Activated CD4-positive, alpha-beta T cell treated with anti-CD3 and anti-CD28 coated beads for 36 hours (primary cell): Measurements from ENCODE around the gene FAM114A2. TPM values are rescaled to one million over a fixed set of nuclear protein-coding genes. Genes with fewer than 3 reads are reported as not detected.
"Not testable (repeated sequence)": the region's sequence is repeated elsewhere in the genome, so short reads cannot be mapped to it uniquely, and the experiment has no call there.

Source experiments
- ATAC-seq: fragments of 200-7000 bp; cut with Tn5 transposase; one replicate; pipeline ENCODE4 v1.10.0; 2021; ENCODE audit warnings: mild to moderate bottlenecking, moderate library complexity
- CTCF ChIA-PET: fragments of 350-600 bp; sonication (Branson Sonifier 250); formaldehyde crosslinking; loops from one replicate; lab custom pipeline; 2021; ENCODE audit warnings: antibody characterized with exemption; lab: Charles Lee
- POLR2A ChIA-PET: fragments of 350-600 bp; sonication (Branson Sonifier 250); formaldehyde crosslinking; loops from one replicate; lab custom pipeline; 2021; ENCODE audit warnings: antibody characterized with exemption, inconsistent platforms; lab: Charles Lee
- DNase-seq: peaks from one replicate; pipeline ENCODE4 v3.0.0-alpha.2; 2020
- H3K27ac Mint-ChIP-seq: one replicate; pipeline ENCODE4 v1.8.0; 2021; ENCODE audit warnings: mixed read lengths
- H3K27me3 Mint-ChIP-seq: one replicate; pipeline ENCODE4 v1.8.0; 2021; ENCODE audit warnings: mixed read lengths
- H3K36me3 Mint-ChIP-seq: one replicate; pipeline ENCODE4 v1.8.0; 2021; ENCODE audit warnings: low read depth, mixed read lengths
- H3K4me1 Mint-ChIP-seq: one replicate; pipeline ENCODE4 v1.8.0; 2021; ENCODE audit warnings: mixed read lengths
- H3K4me3 Mint-ChIP-seq: one replicate; pipeline ENCODE4 v1.8.0; 2021; ENCODE audit warnings: mild to moderate bottlenecking, moderate library complexity, mixed read lengths
- H3K9me3 Mint-ChIP-seq: one replicate; pipeline ENCODE4 v1.8.0; 2021; ENCODE audit warnings: low read depth, mixed read lengths
- intact Hi-C, 2 experiments: fragments of 100-400 bp; cut with DNase I in 1 of 2; cut with micrococcal nuclease in 1 of 2; formaldehyde crosslinking; loops; one replicate each; pipeline versions ENCODE4 v1.14.2 to v1.15.1; 2022 to 2024; cut with DNase I, micrococcal nuclease
- total RNA-seq, 2 experiments: library from RNA; stranded (reverse); gene quantifications; one replicate each; pipeline ENCODE4 v1.2.3, GENCODE V29; 2021

Gene FAM114A2
- total RNA-seq, 2 experiments from 2014 or later: 27.9 to 28.5 TPM

DNA sequence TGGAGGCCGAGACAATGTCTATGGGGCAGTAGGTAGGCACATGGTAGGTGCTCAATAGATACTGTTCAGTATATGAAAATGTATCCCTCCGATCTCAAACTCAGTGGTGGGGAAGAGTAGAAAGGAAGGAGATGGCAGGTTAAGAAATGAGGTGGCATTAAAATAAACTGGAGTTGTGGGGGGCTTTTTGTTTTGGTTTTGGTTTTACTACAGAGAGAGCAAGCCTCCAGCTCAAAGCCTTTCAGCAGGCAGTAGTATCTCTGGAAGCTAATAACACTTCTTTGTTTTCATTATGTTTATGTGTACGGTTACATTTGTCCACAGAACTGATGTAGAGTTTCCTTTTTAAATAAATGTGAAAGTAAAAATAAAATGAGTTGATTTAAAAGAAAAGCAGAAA, 8.6 kb upstream of the FAM114A2 start:
- ATAC-seq: no peak
- Mint-ChIP-seq H3K27me3 (no peaks in the 10 kb centered on the region), H3K27ac (peak overlapping the region; percentile 44), H3K4me3 (no peak overlapping the region), H3K9me3 (no peaks in the 10 kb centered on the region), H3K36me3 (peaks cover 26% of the 10 kb centered on the region), H3K4me1 (peaks cover 31% of the 10 kb centered on the region)
- no peak for DNase-seq
- POLR2A ChIA-PET: no interaction called here
- intact Hi-C loops: no loop called here
- CTCF ChIA-PET: interaction anchor here (0.9 to 1.8 kb wide), 2 partner anchors 25 kb away, joined by 3 to 5 read pairs; no protein-coding TSS in a partner anchor

GRCh38 chr5:154046486-154046885, 7.8 kb upstream of the FAM114A2 start:
- ChIA-PET CTCF (interaction anchor here (0.6 to 1.0 kb wide), 3 partner anchors 16 to 36 kb away, joined by 3 to 4 read pairs (median 3); no protein-coding TSS in a partner anchor), POLR2A (no interaction called here)
- Mint-ChIP-seq H3K36me3 (peaks cover 21% of the 10 kb centered on the region), H3K9me3 (no peaks in the 10 kb centered on the region), H3K27me3 (no peaks in the 10 kb centered on the region), H3K4me3 (no peak overlapping the region), H3K4me1 (peaks cover 37% of the 10 kb centered on the region), H3K27ac (peak overlapping the region; percentile 35)
- DNase-seq (no peak), ATAC-seq (no peak)
- intact Hi-C loops: no loop called here

- Mint-ChIP-seq H3K4me3 (no peak overlapping the region), H3K27ac (no peak overlapping the region), H3K27me3 (no peaks in the 10 kb centered on the region), H3K9me3 (no peaks in the 10 kb centered on the region), H3K36me3 (peaks cover 12% of the 10 kb centered on the region), H3K4me1 (peaks cover 52% of the 10 kb centered on the region)
- DNase-seq: no peak
- no peak for ATAC-seq
- ChIA-PET POLR2A (no interaction called here), CTCF (no interaction called here)
- intact Hi-C loops: no loop called here
These were observed 5.9 kb upstream of the FAM114A2 start for GRCh38 chr5:154044581-154044980.

DNA sequence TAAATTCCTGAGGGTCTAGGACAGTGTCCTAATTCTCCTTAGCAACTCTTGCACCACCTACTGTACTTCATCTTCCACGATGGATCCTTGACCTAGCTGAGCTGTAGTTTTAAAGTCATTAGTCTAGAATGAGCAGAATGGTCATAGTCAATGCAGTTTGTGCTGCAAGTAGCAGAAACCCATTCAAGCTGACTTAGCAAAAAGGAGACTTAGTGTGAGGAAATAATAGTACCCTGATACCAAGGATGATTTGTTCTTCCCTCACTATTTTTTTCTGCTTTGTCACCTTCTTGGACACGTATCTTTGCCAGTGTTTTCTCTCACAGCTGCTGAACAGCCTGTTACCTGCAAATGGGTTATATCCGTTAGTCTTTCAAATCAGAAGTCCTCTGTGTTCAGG, 5.4 kb upstream of the FAM114A2 start:
- DNase-seq (no peak), ATAC-seq (no peak)
- Mint-ChIP-seq H3K4me3 (no peak overlapping the region), H3K27me3 (no peaks in the 10 kb centered on the region), H3K36me3 (peaks cover 11% of the 10 kb centered on the region), H3K27ac (no peak overlapping the region), H3K9me3 (no peaks in the 10 kb centered on the region), H3K4me1 (peaks cover 57% of the 10 kb centered on the region)
- ChIA-PET POLR2A (no interaction called here), CTCF (no interaction called here)
- intact Hi-C loops: no loop called here

DNA sequence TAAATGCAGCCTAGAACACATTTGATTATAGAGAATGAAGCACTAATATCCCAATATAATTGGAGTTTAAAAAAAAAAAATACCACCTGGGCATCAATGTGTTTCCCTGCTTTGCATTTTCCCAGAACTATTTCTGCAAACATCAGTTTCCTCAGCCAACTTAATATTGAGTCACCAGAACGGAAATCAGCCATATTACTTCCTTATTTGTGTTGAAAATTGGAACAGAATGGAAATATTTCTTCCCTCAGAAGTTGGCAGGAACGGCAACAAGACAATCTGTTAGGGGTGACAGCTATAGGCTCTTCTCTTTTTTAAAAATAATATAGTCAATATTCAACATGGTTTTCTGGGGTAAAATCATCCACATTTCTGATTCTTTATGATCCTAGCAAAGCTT, 4.1 kb upstream of the FAM114A2 start:
- Mint-ChIP-seq H3K36me3 (peaks cover 13% of the 10 kb centered on the region), H3K27me3 (no peaks in the 10 kb centered on the region), H3K4me1 (peaks cover 59% of the 10 kb centered on the region), H3K27ac (no peak overlapping the region), H3K9me3 (no peaks in the 10 kb centered on the region), H3K4me3 (no peak overlapping the region)
- DNase-seq: no peak
- ChIA-PET CTCF (interaction anchor here (1.3 to 1.4 kb wide), 2 partner anchors 141 to 147 kb away, joined by 4 read pairs; partner anchors contain the start of gene GALNT10), POLR2A (interaction anchor here (0.5 kb wide), 1 partner anchor 35 kb away, joined by 3 read pairs; no protein-coding TSS in a partner anchor)
- ATAC-seq: no peak
- intact Hi-C loops: no loop called here

GRCh38 chr5:154039458-154039829, 734 bp upstream of the FAM114A2 start:
- Mint-ChIP-seq H3K27me3 (no peaks in the 10 kb centered on the region), H3K27ac (peak overlapping the region; percentile 92), H3K4me1 (peaks cover 60% of the 10 kb centered on the region), H3K9me3 (no peaks in the 10 kb centered on the region), H3K4me3 (peak overlapping the region; percentile 100), H3K36me3 (peaks cover 7% of the 10 kb centered on the region)
- ChIA-PET CTCF (interaction anchor here (1.1 to 3.6 kb wide), 3 partner anchors 33 to 366 kb away, joined by 5 to 13 read pairs (median 7); no protein-coding TSS in a partner anchor), POLR2A (interaction anchor here (0.6 to 1.3 kb wide), 2 partner anchors 151 to 660 kb away, joined by 4 to 8 read pairs; partner anchors contain the start of gene GALNT10)
- intact Hi-C loops: loop anchor here (1.0 to 5.0 kb wide), 7 partner anchors 35 to 901 kb away; partner anchors contain the start of genes CNOT8 (in 1 of the 2), GEMIN5 (in 1 of the 2), LARP1 (in 1 of the 2) and MRPL22 (in 1 of the 2)
- ATAC-seq (no peak), DNase-seq (no peak)

DNA sequence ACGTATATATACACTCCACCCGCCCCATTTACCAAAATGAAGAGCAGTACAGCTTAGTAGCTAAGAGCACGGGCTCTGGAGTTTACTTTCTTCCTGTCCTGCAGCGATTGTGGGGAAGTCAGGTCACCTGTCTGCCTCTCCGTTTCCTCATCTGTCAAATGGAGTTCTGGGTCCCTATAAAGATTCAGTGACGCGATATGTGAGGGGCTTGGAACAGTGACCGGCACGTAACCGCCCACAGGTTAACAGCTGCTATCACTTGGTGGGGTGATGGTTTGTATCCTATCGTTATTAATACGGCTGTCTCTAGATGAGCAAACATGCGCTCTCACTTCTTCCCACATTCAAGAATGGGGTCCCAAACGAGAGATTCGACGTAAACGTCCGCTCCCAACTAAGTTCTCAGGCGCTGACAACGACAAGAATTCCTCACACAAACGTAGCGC, 426 bp downstream of the FAM114A2 start:
- Mint-ChIP-seq H3K27ac (peak overlapping the region; percentile 92), H3K36me3 (peaks cover 7% of the 10 kb centered on the region), H3K27me3 (no peaks in the 10 kb centered on the region), H3K9me3 (no peaks in the 10 kb centered on the region), H3K4me3 (peak overlapping the region; percentile 100), H3K4me1 (peaks cover 52% of the 10 kb centered on the region)
- intact Hi-C loops: loop anchor here (1.0 to 5.0 kb wide), 8 partner anchors 37 to 903 kb away; partner anchors contain the start of genes SAP30L (in 2 of the 2), CNOT8 (in 1 of the 2), GALNT10 (in 1 of the 2) and GEMIN5 (in 1 of the 2)
- ChIA-PET POLR2A (interaction anchor here (1.3 kb wide), 1 partner anchor 152 kb away, joined by 8 read pairs; the partner anchor contains the start of gene GALNT10), CTCF (interaction anchor here (0.9 to 3.6 kb wide), 7 partner anchors 11 to 382 kb away, joined by 3 to 13 read pairs (median 5); no protein-coding TSS in a partner anchor)
- ATAC-seq: peak; percentile 50
- peak; percentile 56 for DNase-seq

GRCh38 chr5:154034944-154035343, 3.8 kb downstream of the FAM114A2 start:
- H3K36me3 Mint-ChIP-seq: peaks cover 18% of the 10 kb centered on the region
- DNase-seq (no peak), ATAC-seq (no peak)
- no peak overlapping the region for H3K27ac Mint-ChIP-seq
- no peaks in the 10 kb centered on the region for H3K27me3 Mint-ChIP-seq
- intact Hi-C loops: loop anchor here in 1 of 2 experiments (5.0 kb wide), 1 partner anchor 902 kb away; the partner anchor contains the start of gene GEMIN5
- no peaks in the 10 kb centered on the region for H3K9me3 Mint-ChIP-seq
- H3K4me1 Mint-ChIP-seq: peaks cover 29% of the 10 kb centered on the region
- ChIA-PET POLR2A (no interaction called here), CTCF (interaction anchor here (1.7 kb wide), 1 partner anchor 9 kb away, joined by 5 read pairs; no protein-coding TSS in a partner anchor)
- no peak overlapping the region for H3K4me3 Mint-ChIP-seq

DNA sequence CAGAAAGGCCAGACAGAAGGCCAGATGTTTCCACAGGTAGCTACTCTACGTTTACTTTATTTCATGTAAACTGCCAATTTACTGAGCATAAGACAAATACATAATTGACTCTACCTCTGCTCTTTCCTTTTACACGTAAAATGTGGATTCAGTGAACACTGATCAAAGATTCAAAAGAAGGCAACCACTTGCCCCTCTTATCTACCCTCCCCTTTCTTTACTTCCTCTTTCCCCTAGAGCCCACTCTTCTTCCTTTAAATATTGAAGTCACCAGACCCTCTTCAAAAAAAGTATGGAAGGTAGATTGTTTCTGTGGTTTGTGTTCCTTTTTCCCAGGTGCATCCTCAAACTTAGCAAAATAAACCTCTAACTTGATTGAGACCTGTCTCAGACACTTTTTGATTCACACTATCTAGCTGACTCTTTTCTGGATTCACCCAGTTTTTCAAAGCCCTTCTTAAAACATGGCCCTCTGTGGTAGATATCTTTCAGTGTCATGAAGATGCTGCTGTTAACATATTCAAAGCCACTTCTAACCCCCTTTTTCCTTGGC, 6.7 kb downstream of the FAM114A2 start:
- Mint-ChIP-seq H3K4me3 (no peak overlapping the region), H3K27ac (no peak overlapping the region), H3K36me3 (peaks cover 21% of the 10 kb centered on the region), H3K4me1 (peaks cover 12% of the 10 kb centered on the region), H3K27me3 (no peaks in the 10 kb centered on the region), H3K9me3 (no peaks in the 10 kb centered on the region)
- intact Hi-C loops: no loop called here
- DNase-seq: no peak
- ChIA-PET POLR2A (no interaction called here), CTCF (no interaction called here)
- ATAC-seq: no peak

- ChIA-PET CTCF (interaction anchor here (0.6 to 1.7 kb wide), 2 partner anchors 10 to 127 kb away, joined by 3 to 5 read pairs; no protein-coding TSS in a partner anchor), POLR2A (no interaction called here)
- intact Hi-C loops: no loop called here
- Mint-ChIP-seq H3K4me3 (no peak overlapping the region), H3K36me3 (peaks cover 35% of the 10 kb centered on the region), H3K27ac (no peak overlapping the region), H3K4me1 (no peaks in the 10 kb centered on the region), H3K9me3 (no peaks in the 10 kb centered on the region), H3K27me3 (no peaks in the 10 kb centered on the region)
- DNase-seq (no peak), ATAC-seq (no peak)
These were observed 12.8 kb downstream of the FAM114A2 start for GRCh38 chr5:154025951-154026350.

DNA sequence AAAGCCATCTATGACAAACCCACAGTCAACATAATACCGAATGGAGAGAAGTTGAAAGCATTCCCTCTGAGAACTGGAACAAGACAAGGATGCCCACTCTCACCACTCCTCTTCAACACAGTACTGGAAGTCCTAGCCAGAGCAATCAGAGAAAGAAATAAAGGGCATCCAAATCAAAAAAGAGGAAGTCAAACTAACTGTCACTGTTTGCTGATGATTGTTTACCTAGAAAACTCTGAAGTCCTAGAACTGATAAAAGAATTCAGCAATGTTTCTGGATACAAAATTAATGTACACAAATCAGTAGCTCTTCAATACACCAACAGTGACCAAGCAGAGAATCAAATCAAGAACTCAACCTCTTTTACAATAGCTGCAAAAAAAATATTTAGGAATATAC, 19.8 kb downstream of the FAM114A2 start:
- ATAC-seq, intact Hi-C loops, H3K9me3 Mint-ChIP-seq, DNase-seq, H3K27me3 Mint-ChIP-seq, CTCF ChIA-PET, POLR2A ChIA-PET, H3K4me3 Mint-ChIP-seq, H3K27ac Mint-ChIP-seq, H3K4me1 Mint-ChIP-seq: not testable (repeated sequence)
- H3K36me3 Mint-ChIP-seq: peaks cover 76% of the 10 kb centered on the region
